Stimulated activated CD8-positive, alpha-beta memory T cell treated with anti-CD3 and anti-CD28 coated beads, Interleukin-15, amount 100 ng/mL, for 4 hours (primary cell): ENCODE results near the gene FRS3.

ENCODE experiments used
- DNase-seq, 2 donors: peaks; one replicate each; pipeline ENCODE4 v3.0.0-alpha.2; 2020; ENCODE audit warnings: low read depth in 2 of 2

The FRS3 gene

GRCh38 chr6:41791305-41791704 is 11.6 kb upstream of the FRS3 start:
- no peak for DNase-seq

- no peak for DNase-seq
These were observed 10.3 kb upstream of the FRS3 start for GRCh38 chr6:41790045-41790444.

GRCh38 chr6:41789390-41789724 is 9.7 kb upstream of the FRS3 start:
- no peak for DNase-seq

GRCh38 chr6:41787219-41787917 is 7.7 kb upstream of the FRS3 start, which contains the start of gene TOMM6:
TOMM6 (plus strand) TSS chr6:41787694; CDS start chr6:41787698, 4 bp downstream.
- peak; percentile 86 to 92 for DNase-seq

- peak; percentile 70 to 79 for DNase-seq
These were observed 6.9 kb upstream of the FRS3 start for GRCh38 chr6:41786451-41787218.

- DNase-seq, result no peak
These were observed 6.2 kb upstream of the FRS3 start for GRCh38 chr6:41785689-41786450.

GRCh38 chr6:41785254-41785653 is 5.6 kb upstream of the FRS3 start:
- DNase-seq, result no peak

- no peak for DNase-seq
These were observed 5.0 kb upstream of the FRS3 start for GRCh38 chr6:41784581-41785171.

GRCh38 chr6:41783106-41783780 is 3.5 kb upstream of the FRS3 start:
- no peak for DNase-seq

GRCh38 chr6:41781366-41781730 is 1.6 kb upstream of the FRS3 start:
- no peak for DNase-seq

- DNase-seq, result no peak
These were observed 1.1 kb upstream of the FRS3 start, which contains the start of gene PRICKLE4 for GRCh38 chr6:41780551-41781365. PRICKLE4 (plus strand) TSS chr6:41780782; CDS start chr6:41783474, 2,692 bp downstream.

GRCh38 chr6:41779336-41779735 is 364 bp downstream of the FRS3 start:
- DNase-seq, result no peak

GRCh38 chr6:41778895-41779294 is 805 bp downstream of the FRS3 start:
- no peak for DNase-seq

GRCh38 chr6:41777551-41778285 is 2.0 kb downstream of the FRS3 start:
- DNase-seq, result no peak

GRCh38 chr6:41775293-41775882 is 4.3 kb downstream of the FRS3 start:
- DNase-seq, result no peak

- DNase-seq, result no peak
These were observed 4.9 kb downstream of the FRS3 start for GRCh38 chr6:41774841-41775240.

GRCh38 chr6:41771058-41771983 is 8.4 kb downstream of the FRS3 start:
- no peak for DNase-seq

- DNase-seq, result no peak
These were observed 9.2 kb downstream of the FRS3 start for GRCh38 chr6:41770381-41771057.
